Stimulated activated CD8-positive, alpha-beta memory T cell treated with anti-CD3 and anti-CD28 coated beads, Interleukin-4, amount 100 ng/mL, for 48 hours (primary cell): Measurements from ENCODE around the gene THSD8.
A peak's percentile ranks its signal among the peaks of the same experiment; 100 is the strongest.
"Not testable (repeated sequence)": the region's sequence is repeated elsewhere in the genome, so short reads cannot be mapped to it uniquely, and the experiment has no call there.

ENCODE experiments used
- DNase-seq: peaks from one replicate; pipeline ENCODE4 v3.0.0-alpha.2; 2020

The THSD8 gene

GRCh38 chr19:12793290-12794195 lies 8.3 kb upstream of the THSD8 start:
- DNase-seq: peak; percentile 94

DNA sequence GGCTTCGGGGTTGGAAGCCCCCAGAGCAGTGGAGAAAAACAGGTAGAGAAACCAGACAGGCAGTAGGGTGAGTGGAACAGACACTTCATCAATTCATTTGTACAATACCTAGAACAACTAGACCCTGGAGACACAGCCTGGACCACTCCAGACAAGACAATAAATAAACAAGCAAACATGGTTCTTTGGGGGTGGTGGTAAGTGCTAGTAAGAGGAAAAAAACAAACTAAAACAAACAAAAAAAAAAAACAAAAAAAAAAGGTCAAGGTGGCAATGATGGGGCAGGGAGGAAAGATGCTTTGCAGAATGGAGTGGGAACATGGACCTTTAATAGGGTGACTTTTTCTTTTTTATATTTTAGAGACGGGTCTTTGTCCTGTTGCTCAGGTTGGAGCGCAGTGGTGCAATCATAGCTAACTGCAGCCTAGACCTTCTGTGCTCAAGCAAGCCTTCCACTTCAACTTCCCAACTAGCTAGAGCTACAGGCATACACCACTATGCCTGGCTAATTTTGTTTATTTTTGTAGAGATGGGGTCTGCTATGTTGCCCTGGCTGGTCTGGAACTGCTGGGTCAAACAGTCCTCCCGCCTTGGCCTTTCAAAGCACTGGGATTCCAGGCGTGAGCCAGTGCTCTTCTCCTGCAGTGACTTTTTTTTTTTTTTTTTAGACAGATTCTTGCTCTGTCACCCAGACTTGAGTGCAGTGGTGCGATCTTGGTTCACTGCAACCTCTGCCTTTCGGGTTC lies 7.5 kb upstream of the THSD8 start:
- DNase-seq: no peak

DNA sequence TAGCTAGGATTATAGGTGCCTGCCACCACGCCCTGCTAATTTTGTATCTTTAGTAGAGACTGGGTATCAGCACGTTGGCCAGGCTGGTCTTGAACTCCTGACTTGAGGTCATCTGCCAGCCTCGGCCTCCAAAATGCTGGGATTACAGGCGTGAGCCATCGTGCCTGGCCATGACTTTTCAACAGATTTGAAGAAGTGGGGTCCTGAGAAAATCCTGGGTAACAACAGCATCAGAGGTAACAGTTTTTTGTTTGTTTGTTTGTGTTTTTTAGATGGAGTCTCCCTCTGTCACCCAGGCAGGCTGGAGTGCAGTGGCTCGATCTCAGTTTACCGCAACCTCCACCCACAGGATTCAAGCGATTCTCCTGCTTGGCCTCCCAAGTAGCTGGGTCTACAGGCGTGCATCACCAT lies 6.9 kb upstream of the THSD8 start:
- no peak for DNase-seq

GRCh38 chr19:12796146-12797071 lies 5.5 kb upstream of the THSD8 start:
- peak; percentile 83 for DNase-seq

DNA sequence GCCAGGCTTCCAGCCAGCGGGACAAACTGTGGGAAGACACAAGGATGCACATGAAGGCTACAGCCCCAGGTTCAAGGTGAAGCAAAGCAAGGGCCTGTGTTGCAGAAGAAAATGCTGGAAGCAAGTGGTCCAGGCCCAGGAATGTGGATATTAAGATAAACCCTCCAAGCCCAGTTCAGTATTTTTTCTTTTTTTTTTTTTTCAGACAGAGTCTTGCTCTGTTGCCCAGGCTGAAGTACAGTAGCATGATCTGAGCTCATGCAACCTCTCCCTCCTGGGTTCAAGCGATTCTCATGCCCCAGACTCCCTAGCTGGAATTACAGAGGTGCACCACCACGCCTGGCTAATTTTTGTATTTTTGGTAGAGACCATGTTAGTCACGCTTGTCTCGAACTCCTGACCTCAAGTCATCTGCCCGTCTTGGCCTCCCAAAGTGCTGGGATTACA lies 4.7 kb upstream of the THSD8 start:
- no peak for DNase-seq

GRCh38 chr19:12797607-12798006 lies 4.3 kb upstream of the THSD8 start:
- not testable (repeated sequence) for DNase-seq

DNA sequence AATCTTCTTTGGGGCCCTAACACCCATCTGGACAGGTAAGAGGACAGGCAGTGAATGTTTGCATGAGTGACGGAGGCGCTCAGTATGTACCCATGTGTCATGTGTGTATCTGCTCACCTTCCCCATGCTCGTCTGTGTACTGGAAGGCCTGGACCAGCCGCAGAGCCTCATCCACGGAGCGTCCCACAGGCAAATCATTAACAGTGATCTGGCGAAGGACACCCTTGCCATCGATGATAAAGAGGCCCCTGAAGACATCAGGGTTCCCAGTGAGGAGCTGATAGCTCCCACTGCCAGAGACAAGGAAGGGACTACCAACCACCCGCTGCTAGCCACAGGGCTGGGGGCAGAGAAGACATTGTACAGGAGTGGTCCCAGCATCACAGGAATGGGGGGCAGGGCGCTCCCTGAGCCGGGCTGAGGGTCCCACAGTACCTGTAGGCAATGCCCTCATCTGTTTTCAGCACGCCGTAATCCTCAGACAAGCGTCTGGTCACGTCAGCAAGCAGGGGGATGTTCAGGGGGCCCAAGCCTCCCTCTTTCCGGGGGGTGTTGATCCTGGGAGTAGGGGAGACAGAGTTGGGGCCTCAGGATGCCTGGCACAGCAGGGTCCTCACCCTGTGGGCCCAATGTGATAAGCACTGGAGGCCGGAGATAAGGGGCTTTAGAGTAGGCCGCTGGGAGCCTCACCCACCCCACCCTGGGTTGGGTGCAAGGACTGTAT lies 2.0 kb upstream of the THSD8 start:
- no peak for DNase-seq

DNA sequence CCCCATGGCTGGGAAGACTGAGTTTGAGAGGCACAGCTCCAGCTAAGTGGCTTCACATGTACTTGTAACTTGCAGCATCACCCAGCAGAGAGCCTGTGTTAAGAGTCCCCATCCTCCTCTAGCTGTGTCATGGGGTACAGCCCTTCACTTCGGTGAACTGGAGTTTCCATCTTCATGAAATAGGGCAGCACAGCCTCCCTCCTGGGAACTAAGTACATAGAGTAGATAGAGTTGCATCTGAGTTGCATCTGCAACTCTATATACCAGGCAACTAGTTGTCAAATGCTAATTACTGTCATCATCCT lies 1.5 kb upstream of the THSD8 start:
- DNase-seq: no peak

DNA sequence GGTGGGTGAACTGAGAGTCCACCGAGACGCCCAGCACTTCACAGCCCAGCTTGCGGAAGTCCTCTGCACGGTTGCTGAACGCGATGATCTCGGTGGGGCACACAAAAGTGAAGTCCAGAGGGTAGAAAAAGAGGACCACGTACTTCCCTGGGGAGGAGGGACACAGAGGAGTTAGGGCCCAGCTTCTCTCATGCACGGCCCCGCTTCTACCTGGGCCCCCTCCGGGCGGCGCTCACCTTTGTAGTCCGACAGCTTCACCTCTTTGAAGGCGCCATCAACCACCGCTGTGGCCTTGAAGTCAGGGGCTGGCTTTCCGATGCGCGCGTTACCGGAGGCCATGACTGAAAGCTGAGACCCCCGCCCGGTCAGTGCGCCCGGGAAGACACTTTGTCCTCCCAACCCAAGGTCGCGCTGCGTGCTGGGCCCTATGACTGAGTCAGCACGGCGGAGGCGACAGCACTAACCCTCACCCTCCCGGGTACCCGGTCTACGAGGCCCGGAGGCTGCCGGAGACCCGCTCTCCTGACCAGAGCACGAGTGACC lies 875 bp upstream of the THSD8 start:
- peak; percentile 58 for DNase-seq

- no peak for DNase-seq
These were observed 618 bp downstream of the THSD8 start for GRCh38 chr19:12802267-12803106.

DNA sequence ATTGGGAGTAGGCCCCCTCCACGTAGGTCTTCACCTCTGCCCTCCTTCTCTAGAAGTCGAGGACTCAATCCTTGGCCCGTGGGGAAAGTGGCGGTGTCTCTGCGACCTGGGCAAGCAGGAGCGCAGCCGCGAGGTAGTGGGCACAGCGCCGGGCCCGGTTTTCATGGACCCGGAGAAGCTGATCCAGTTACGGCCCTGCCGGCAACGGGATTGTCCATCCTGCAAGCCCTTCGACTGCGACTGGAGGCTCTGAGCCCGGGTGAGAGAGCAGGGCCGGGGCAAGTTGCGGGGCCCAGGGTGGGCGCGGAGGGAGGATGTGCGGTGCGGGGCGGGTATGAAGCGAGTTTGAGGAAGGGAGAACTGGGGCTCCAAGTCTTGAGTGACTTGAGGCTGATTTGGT lies 2.2 kb downstream of the THSD8 start:
- DNase-seq: no peak

- peak; percentile 92 for DNase-seq
These were observed 4.6 kb downstream of the THSD8 start, which contains the start of gene RNASEH2A for GRCh38 chr19:12806242-12807081. Gene RNASEH2A (plus strand): TSS chr19:12806584. CDS start chr19:12806674, 90 bp downstream.

DNA sequence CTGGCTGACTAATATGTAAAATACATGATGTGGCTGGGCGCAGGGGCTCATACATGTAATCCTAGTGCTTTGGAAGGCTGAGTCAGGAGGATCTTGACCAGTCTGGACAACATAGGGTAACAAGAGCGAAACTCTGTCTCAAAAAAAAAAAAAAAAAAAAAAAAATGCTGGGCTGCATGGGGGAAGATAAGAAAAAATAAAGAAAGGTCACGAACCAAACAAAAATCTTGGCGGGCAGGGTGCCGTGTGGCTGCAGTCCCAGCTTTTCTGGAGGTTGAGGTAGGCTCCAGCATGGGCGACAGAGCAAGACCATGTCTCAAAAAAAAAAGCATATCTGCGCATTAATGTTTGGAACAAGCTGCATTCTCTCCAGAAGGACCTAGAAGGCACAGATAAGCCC lies 13.2 kb downstream of the THSD8 start:
- DNase-seq: no peak

DNA sequence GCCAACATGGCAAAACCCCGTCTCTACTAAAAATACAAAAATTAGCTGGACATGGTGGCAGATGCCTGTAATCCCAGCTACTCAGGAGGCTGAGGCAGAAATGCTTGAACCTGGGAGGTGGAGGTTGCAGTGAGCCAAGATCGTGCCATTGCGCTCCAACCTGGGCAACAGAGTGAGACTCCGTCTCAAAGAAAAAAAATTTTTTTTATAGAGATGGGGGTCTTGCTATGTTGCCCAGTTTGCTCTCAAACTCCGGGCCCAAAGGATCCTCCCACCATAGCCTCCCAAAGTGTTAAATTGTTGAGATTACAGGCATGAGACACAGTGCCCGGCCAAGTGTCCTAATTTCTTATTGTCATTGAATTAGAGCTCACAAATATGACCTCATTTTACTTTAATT lies 15.3 kb downstream of the THSD8 start:
- not testable (repeated sequence) for DNase-seq

GRCh38 chr19:12817810-12818209 lies 15.9 kb downstream of the THSD8 start:
- not testable (repeated sequence) for DNase-seq

GRCh38 chr19:12821761-12822160 lies 19.9 kb downstream of the THSD8 start:
- DNase-seq: no peak

GRCh38 chr19:12825254-12826131 lies 23.6 kb downstream of the THSD8 start:
- DNase-seq: peak; percentile 59

DNA sequence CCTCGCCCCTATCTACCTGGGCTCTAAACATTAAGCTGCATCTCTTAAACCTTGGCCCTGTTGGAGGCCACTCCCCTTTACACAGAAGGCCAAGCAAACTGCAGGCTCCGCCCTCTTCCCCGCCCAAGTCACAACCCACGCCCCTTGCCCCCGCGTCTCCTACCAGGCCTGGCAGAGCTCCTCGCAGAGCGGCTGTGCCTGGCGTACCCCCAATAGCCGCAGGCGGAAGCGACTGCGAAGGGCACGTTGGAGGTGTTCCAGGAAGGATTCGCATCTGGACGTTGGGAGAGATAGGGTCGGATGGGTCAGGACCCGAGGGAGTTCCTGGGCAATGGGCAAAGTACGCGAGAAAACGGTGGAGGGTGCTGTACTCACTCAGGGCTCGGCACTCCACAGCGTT lies 26.6 kb downstream of the THSD8 start:
- peak; percentile 73 for DNase-seq

DNA sequence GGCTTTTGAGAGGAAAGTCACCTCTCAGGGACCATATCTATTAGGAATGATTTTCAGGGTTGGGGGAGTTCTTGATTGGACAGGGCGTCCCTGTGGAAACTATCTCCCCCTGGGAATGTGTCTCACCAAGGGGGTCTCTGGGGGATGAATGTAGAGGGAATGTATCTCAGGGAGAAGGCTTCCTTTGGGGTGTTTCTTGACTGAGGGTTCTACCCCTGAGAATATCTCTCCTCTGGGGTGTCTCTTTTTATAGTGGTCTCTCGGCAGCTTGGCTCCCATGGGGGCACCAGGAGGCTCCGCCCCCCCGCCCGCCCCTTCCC lies 31.5 kb downstream of the THSD8 start:
- DNase-seq: no peak
